AG04450 (cell line): ENCODE results near the gene KCNH4. TPM values are rescaled to one million over a fixed set of nuclear protein-coding genes. Genes with fewer than 3 reads are reported as not detected.

Experiments used
- CTCF ChIA-PET: fragments of 300-600, 350-600 bp; formaldehyde crosslinking; extraction: SDS; loops from one replicate; lab custom pipeline; 2022; ENCODE audit warnings: antibody characterized with exemption, inconsistent platforms; lab: Charles Lee
- POLR2A ChIA-PET: fragments of 350-600 bp; formaldehyde crosslinking; extraction: SDS; loops from one replicate; lab custom pipeline; 2021; ENCODE audit warnings: antibody characterized with exemption, inconsistent platforms; lab: Yijun Ruan, JAX
- DNase-seq: peaks from one replicate; pipeline ENCODE4 v3.0.0-alpha.2; 2011; ENCODE audit warnings: low read depth, low spot score
- H3K27ac ChIP-seq: one replicate; pipeline ENCODE4 v1.5.1; 2012; ENCODE audit warnings: low read depth, low read length, control low read depth
- H3K27me3 ChIP-seq: one replicate; pipeline ENCODE4 v1.6.0; 2012; ENCODE audit warnings: low read length; ENCODE audit not compliant: control insufficient read depth, insufficient read depth
- H3K4me3 ChIP-seq: 2 replicates; pipeline ENCODE4 v1.5.1; 2011; ENCODE audit warnings: mild to moderate bottlenecking, low read depth, low read length, control low read depth
- H3K9me3 ChIP-seq: 2 replicates; pipeline ENCODE4 v1.5.1; 2012; ENCODE audit warnings: low read length; ENCODE audit not compliant: control insufficient read depth, insufficient read depth
- polyA minus RNA-seq: library from RNA; depleted of rRNA, polyadenylated mRNA; stranded (reverse); fragments of >200 nt; gene quantifications from 2 replicates; pipeline ENCODE4 v1.2.3, GENCODE V29; 2011; rRNA and poly(A)+ RNA removed
- polyA plus RNA-seq: library from polyadenylated mRNA; depleted of rRNA; stranded (reverse); fragments of >200 nt; gene quantifications from 2 replicates; pipeline ENCODE4 v1.2.3, GENCODE V29; 2011; rRNA removed
- TF ChIP-seq, protein P1 (sequence below): IDR thresholded peaks from 2 replicates; pipeline ENCODE4 v1.5.1; 2011; ENCODE audit warnings: low read depth, low read length, control low read depth, inconsistent platforms

Gene KCNH4
- polyA plus RNA-seq, result 0.01 and 0.02 TPM in 2 replicates
- 0.09 TPM in 1 of 2 replicates, not detected in the other for polyA minus RNA-seq

DNA sequence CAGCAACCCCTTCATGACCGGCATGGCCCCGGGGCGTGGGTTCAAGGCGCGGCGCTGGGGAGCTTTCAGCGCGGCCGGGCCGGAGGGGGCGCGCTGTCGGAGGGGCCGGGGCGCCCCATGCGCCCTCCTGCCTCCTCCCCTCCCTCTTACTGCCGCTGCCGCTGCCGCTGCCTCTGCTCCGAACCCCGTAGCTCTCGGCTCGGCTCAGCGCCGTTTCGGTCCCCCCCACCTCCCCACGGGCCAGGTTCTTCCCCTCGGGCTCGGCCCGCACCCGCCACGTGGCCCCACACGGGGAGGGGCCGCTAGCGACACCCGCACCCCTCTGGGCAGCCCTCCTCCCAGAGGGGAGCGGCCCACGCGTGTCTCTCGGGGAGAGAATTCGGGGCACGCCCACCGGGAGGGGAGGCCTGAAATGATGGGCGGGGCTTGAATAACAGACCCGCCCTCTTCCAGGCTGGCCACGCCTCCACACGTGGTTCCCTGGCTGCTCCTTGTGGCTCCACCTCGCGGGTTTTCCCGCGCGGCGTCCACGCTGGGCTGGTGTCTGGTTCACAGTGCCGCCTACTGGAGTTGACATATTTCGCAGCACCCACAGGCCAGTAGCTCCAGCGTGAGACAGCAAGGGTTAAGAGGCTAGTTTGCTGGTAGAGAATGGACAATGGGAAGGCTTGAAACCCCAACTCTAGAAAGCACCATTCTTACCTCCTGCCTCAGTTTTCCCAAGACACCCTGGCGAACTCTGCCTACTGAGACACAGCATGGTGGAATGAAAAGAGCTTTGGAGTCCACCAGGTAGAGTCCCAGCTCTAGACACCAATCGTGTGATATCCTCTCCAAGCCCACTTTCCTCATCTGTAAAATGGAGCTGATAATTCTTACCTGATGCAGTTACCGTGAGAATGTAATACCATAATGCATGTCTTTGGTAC is at the start of gene KCNH4:
Gene KCNH4 (minus strand): TSS at position 221 of the 929 bp plus-strand sequence. CDS start 197 bp downstream, at position 24.
- ChIA-PET CTCF (interaction anchor here (0.6 to 1.0 kb wide), 5 partner anchors 69 to 219 kb away, joined by 3 to 4 read pairs (median 3); no protein-coding TSS in a partner anchor), POLR2A (no interaction called here)
- Histone ChIP-seq H3K27ac (no peak within 1 kb of the TSS), H3K27me3 (peaks cover 35% of the 10 kb centered on the region), H3K4me3 (peak within 1 kb of the TSS; percentile 35; the same call in 1 of the 2 replicates), H3K9me3 (peaks cover 4% of the 10 kb centered on the region; the same call in 1 of the 2 replicates)
- DNase-seq, result peak; percentile 16
- TF ChIP-seq, protein P1, sequence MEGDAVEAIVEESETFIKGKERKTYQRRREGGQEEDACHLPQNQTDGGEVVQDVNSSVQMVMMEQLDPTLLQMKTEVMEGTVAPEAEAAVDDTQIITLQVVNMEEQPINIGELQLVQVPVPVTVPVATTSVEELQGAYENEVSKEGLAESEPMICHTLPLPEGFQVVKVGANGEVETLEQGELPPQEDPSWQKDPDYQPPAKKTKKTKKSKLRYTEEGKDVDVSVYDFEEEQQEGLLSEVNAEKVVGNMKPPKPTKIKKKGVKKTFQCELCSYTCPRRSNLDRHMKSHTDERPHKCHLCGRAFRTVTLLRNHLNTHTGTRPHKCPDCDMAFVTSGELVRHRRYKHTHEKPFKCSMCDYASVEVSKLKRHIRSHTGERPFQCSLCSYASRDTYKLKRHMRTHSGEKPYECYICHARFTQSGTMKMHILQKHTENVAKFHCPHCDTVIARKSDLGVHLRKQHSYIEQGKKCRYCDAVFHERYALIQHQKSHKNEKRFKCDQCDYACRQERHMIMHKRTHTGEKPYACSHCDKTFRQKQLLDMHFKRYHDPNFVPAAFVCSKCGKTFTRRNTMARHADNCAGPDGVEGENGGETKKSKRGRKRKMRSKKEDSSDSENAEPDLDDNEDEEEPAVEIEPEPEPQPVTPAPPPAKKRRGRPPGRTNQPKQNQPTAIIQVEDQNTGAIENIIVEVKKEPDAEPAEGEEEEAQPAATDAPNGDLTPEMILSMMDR, result peak; percentile 55

DNA sequence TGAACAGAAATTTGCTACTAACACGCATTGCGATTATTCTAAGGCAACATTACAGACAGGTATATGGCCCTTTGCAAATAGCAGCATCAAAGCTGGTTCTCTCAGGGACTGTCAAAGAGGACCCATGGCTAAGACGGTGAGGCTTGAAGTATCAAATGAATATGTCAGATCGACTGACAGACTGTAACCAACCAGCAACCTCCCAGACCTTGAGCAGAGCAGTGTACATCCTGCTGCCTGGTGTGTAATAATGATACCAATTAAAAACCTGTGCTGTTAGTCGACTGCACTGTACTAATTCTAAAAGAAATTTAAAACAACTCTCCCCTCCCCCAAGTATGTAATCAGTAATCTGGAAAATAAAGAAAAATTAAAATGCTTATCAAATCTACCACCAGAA is 49.3 kb upstream of the KCNH4 start:
- H3K4me3 ChIP-seq, result no peak overlapping the region
- no peaks in the 10 kb centered on the region for H3K27me3 ChIP-seq
- TF ChIP-seq, protein P1, result no peak
- CTCF ChIA-PET, result interaction anchor here (3.7 kb wide), 1 partner anchor 8 kb away, joined by 16 read pairs; no protein-coding TSS in a partner anchor
- H3K9me3 ChIP-seq, result no peaks in the 10 kb centered on the region
- no peak for DNase-seq
- no peak overlapping the region for H3K27ac ChIP-seq
- POLR2A ChIA-PET, result no interaction called here

DNA sequence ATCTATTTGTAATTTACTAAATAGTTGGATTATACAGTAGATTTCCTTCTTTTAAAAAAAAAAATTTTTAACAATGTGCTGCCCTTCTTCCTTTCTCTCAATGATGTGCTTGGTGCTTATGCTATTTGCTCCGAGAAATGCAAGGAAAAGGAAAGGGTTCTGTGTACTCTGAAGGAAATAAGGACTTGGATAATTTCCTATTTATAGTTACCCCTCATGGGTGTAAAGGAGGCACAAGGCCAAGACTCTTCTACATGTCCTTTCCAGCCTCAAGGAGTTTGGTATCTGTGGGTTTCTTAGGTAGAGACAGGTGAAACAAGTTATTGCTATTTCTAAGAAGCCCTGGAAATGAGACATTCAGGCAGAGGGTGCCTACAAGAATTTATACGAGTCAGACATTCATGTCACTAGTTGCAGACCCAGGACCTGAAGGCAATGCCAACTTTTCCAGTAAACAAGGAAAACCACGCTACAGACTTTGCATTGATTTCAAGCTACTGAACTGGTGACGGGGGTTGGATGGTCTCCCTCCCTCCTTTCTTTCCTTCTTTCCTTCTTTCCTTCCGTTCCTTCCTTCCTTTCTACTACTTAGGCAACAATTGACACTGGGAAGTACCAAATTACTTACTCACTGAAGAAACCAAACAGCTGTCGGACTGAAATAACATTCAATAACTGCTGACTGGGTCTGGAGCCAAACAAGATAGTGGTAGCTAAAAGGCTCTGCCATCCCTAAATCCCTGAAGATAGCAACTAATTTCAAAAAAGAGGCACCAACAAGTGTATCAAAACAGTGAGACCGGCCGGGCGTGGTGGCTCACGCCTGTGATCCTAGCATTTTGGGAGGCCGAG is 47.1 kb upstream of the KCNH4 start:
- no peak for DNase-seq
- Histone ChIP-seq H3K4me3 (no peak overlapping the region), H3K27me3 (no peaks in the 10 kb centered on the region), H3K9me3 (no peaks in the 10 kb centered on the region), H3K27ac (no peak overlapping the region)
- ChIA-PET POLR2A (no interaction called here), CTCF (interaction anchor here (0.5 kb wide), 1 partner anchor 180 kb away, joined by 4 read pairs; no protein-coding TSS in a partner anchor)
- TF ChIP-seq, protein P1, result no peak

DNA sequence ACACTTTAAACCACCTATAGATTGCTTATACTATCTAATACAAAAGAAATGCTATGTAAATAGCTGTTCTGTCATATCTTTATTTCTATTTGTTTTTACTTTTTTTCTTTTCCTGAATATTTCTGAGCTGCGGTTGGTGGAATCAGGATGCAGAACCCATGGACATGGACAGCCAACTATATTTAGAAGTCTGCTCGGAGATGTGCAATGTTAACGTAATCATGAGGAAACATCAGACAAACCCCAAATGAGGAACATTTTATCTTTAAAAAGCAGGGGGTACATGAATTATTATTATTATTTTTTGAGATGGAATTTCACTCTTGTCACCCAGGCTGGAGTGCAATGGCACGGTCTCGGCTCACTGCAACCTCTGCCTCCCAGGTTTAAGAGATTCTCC is 44.7 kb upstream of the KCNH4 start:
- DNase-seq, result no peak
- no peak overlapping the region for H3K4me3 ChIP-seq
- TF ChIP-seq, protein P1, result no peak
- ChIA-PET CTCF (no interaction called here), POLR2A (no interaction called here)
- no peaks in the 10 kb centered on the region for H3K27me3 ChIP-seq
- no peak overlapping the region for H3K27ac ChIP-seq
- no peaks in the 10 kb centered on the region for H3K9me3 ChIP-seq
